Measurements from ENCODE around the gene ADAMTS1. TPM values are rescaled to one million over a fixed set of nuclear protein-coding genes. Genes with fewer than 3 reads are reported as not detected.

The ADAMTS1 gene
- polyA plus RNA-seq, 3 donors = 0.01 TPM; not detected in 2

DNA sequence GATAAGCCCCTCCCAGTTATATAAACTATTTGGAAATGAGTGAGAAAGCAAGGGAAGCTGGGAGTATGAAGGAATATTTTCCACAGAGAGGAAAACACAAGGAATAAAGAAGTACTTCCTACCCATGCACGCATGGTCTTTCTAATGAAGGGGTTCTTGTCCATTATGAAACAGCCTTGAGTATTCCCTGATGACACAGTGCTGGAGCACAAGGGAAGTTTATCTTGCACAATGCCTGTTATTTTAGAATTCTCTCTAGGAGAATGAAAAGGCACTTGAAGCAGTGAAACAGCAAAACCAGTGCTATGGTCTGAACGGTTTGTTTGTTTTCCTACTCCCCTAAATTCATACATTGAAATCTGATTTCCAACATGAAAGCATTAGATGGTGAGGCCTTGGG is 38.6 kb upstream of the ADAMTS1 start:
- H3K27me3 Mint-ChIP-seq (ENCODE audit: low read depth in 3 of 3) = peaks cover 7 to 12% (median 11%) of the 10 kb centered on the region in 3 donors
- H3K27ac Mint-ChIP-seq = no peak overlapping the region
- H3K79me2 ChIP-seq (ENCODE audit: insufficient read depth, low read length) = no peaks in the 10 kb centered on the region
- H3K36me3 Mint-ChIP-seq = no peaks in the 10 kb centered on the region
- no peaks in the 10 kb centered on the region for H3K9me3 Mint-ChIP-seq
- H3K27me3 ChIP-seq (ENCODE audit: control insufficient read depth in 2 of 2, insufficient read depth in 2 of 2, low read length in 2 of 2) = no peaks in the 10 kb centered on the region
- no peak overlapping the region for H3K4me3 ChIP-seq (replicated peaks in 1 of 3; ENCODE audit: low read depth in 2 of 3, low read length in 3 of 3)
- H3K4me1 Mint-ChIP-seq = no peaks in the 10 kb centered on the region
- WGBS (ENCODE audit: insufficient coverage) = no CpG with 5 or more reads among the region's 2 CpGs
- no peak overlapping the region for H3K4me3 Mint-ChIP-seq
- H3K9ac ChIP-seq (ENCODE audit: insufficient read depth, low read length, poor library complexity, severe bottlenecking) = no peak overlapping the region
- DNase-seq = no peak
- TF ChIP-seq, protein P1, sequence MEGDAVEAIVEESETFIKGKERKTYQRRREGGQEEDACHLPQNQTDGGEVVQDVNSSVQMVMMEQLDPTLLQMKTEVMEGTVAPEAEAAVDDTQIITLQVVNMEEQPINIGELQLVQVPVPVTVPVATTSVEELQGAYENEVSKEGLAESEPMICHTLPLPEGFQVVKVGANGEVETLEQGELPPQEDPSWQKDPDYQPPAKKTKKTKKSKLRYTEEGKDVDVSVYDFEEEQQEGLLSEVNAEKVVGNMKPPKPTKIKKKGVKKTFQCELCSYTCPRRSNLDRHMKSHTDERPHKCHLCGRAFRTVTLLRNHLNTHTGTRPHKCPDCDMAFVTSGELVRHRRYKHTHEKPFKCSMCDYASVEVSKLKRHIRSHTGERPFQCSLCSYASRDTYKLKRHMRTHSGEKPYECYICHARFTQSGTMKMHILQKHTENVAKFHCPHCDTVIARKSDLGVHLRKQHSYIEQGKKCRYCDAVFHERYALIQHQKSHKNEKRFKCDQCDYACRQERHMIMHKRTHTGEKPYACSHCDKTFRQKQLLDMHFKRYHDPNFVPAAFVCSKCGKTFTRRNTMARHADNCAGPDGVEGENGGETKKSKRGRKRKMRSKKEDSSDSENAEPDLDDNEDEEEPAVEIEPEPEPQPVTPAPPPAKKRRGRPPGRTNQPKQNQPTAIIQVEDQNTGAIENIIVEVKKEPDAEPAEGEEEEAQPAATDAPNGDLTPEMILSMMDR (IDR thresholded peaks at IDR 0.05) = no peak
- no peak overlapping the region for H3K27ac ChIP-seq (ENCODE audit: low read depth in 1 of 2, low read length in 2 of 2)
- H3K9me3 ChIP-seq (replicated peaks in 1 of 2; ENCODE audit: control insufficient read depth in 1 of 2, insufficient read depth in 1 of 2, low read length in 2 of 2) = no peaks in the 10 kb centered on the region
- no peak overlapping the region for H2AFZ ChIP-seq (ENCODE audit: insufficient read depth, low read depth, low read length, poor library complexity, severe bottlenecking)
- no peaks in the 10 kb centered on the region for H3K36me3 ChIP-seq (replicated peaks in 1 of 2; ENCODE audit: control insufficient read depth in 1 of 2, insufficient read depth in 2 of 2, low read length in 2 of 2)
- no peaks in the 10 kb centered on the region for H3K4me1 ChIP-seq (ENCODE audit: control insufficient read depth in 1 of 2, insufficient read depth in 2 of 2, low read length in 2 of 2)
- intact Hi-C loops (cut with micrococcal nuclease) = no loop called here
- H3K4me2 ChIP-seq (replicated peaks; ENCODE audit: extremely low read depth, low read length, poor library complexity, severe bottlenecking) = no peak overlapping the region
- H4K20me1 ChIP-seq (ENCODE audit: insufficient read depth, low read length) = no peaks in the 10 kb centered on the region

DNA sequence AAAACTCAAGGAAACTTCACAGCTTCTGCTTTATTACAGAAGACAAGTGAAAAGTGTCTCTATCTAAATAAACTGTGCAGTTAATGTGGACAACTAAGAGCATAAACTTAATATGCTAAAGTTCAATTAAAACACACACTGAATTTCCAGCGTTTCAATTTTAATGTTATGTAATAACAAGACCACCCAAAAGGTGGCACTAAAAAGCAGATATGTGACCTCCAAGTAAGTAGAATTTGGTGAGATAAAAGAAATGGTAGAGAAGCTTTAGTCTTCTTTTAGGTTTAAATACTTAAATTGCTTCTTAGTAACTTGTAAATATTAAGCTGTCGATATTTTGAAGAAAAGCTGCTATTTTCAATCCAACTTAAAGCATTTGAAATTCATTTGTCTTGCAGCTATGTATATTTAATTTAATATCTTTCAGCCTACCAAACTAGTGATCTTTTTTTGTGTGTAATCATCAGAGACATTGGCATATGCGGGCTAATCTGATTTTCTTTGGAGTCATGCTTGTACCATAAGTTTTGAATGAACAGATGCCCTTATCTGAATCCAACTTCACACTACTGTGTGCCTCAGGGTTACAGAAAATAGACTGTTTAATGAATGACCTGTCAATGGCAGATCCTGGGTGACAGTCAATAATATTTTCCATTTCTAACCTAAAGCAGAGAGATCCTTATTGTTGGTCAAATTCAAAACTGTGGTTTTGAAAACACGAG is 36.5 kb upstream of the ADAMTS1 start:
- Histone ChIP-seq H3K4me2 (replicated peaks; ENCODE audit: extremely low read depth, low read length, poor library complexity, severe bottlenecking) (no peak overlapping the region), H4K20me1 (ENCODE audit: insufficient read depth, low read length) (no peaks in the 10 kb centered on the region), H3K4me3 (replicated peaks in 1 of 3; ENCODE audit: low read depth in 2 of 3, low read length in 3 of 3) (no peak overlapping the region), H3K36me3 (replicated peaks in 1 of 2; ENCODE audit: control insufficient read depth in 1 of 2, insufficient read depth in 2 of 2, low read length in 2 of 2) (no peaks in the 10 kb centered on the region), H2AFZ (ENCODE audit: insufficient read depth, low read depth, low read length, poor library complexity, severe bottlenecking) (no peak overlapping the region), H3K4me1 (ENCODE audit: control insufficient read depth in 1 of 2, insufficient read depth in 2 of 2, low read length in 2 of 2) (no peaks in the 10 kb centered on the region), H3K9me3 (replicated peaks in 1 of 2; ENCODE audit: control insufficient read depth in 1 of 2, insufficient read depth in 1 of 2, low read length in 2 of 2) (no peaks in the 10 kb centered on the region), H3K27ac (ENCODE audit: low read depth in 1 of 2, low read length in 2 of 2) (no peak overlapping the region), H3K79me2 (ENCODE audit: insufficient read depth, low read length) (no peaks in the 10 kb centered on the region), H3K9ac (ENCODE audit: insufficient read depth, low read length, poor library complexity, severe bottlenecking) (no peak overlapping the region), H3K27me3 (ENCODE audit: control insufficient read depth in 2 of 2, insufficient read depth in 2 of 2, low read length in 2 of 2) (no peaks in the 10 kb centered on the region)
- TF ChIP-seq, protein P1 (IDR thresholded peaks at IDR 0.05) = peak; percentile 36
- Mint-ChIP-seq H3K4me3 (no peak overlapping the region), H3K27me3 (ENCODE audit: low read depth in 3 of 3) (peaks cover 6 to 10% (median 6%) of the 10 kb centered on the region in 3 donors), H3K4me1 (no peaks in the 10 kb centered on the region), H3K9me3 (no peaks in the 10 kb centered on the region), H3K36me3 (no peaks in the 10 kb centered on the region), H3K27ac (no peak overlapping the region)
- DNase-seq = peak in 2 of 3 donors; percentile 4 to 27
- intact Hi-C loops (cut with micrococcal nuclease) = no loop called here
- no CpG with 5 or more reads among the region's 4 CpGs for WGBS (ENCODE audit: insufficient coverage)
